Measurements from ENCODE around the gene DNAH12.
"Not testable (repeated sequence)": the region's sequence is repeated elsewhere in the genome, so short reads cannot be mapped to it uniquely, and the experiment has no call there.

DNA sequence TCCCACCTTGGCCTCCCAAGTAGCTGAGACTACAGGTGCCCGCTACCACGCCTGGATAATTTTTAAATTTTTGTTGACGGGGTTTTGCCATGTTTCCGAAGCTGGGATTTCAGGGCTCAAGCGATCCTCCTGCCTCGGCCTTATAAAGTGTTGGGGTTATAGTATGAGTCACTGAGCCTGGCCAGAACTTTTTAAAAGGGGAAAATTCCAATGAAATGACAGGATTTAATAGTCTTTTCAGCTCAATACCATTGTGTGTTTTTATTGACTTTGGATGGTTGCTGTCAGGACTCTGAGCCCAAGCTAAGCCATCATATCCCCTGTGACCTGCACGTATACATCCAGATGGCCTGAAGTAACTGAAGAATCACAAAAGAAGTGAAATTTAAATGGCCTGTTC is 240.6 kb downstream of the DNAH12 start:
- TF ChIP-seq, protein P1, sequence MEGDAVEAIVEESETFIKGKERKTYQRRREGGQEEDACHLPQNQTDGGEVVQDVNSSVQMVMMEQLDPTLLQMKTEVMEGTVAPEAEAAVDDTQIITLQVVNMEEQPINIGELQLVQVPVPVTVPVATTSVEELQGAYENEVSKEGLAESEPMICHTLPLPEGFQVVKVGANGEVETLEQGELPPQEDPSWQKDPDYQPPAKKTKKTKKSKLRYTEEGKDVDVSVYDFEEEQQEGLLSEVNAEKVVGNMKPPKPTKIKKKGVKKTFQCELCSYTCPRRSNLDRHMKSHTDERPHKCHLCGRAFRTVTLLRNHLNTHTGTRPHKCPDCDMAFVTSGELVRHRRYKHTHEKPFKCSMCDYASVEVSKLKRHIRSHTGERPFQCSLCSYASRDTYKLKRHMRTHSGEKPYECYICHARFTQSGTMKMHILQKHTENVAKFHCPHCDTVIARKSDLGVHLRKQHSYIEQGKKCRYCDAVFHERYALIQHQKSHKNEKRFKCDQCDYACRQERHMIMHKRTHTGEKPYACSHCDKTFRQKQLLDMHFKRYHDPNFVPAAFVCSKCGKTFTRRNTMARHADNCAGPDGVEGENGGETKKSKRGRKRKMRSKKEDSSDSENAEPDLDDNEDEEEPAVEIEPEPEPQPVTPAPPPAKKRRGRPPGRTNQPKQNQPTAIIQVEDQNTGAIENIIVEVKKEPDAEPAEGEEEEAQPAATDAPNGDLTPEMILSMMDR (conservative IDR thresholded peaks at IDR 0.05 in 1 of 2, IDR thresholded peaks at IDR 0.05 in 1 of 2; ENCODE audit: extremely low read depth in 1 of 2, insufficient read depth in 1 of 2, low read depth in 1 of 2, low read length in 2 of 2) = not testable (repeated sequence)
- TF ChIP-seq EZH2 (IDR thresholded peaks at IDR 0.05; ENCODE audit: borderline replicate concordance, low read length) = not testable (repeated sequence)
